GM19463 (cell line): ENCODE measurements around the gene RSPH10B.
"Not testable (repeated sequence)": the region's sequence is repeated elsewhere in the genome, so short reads cannot be mapped to it uniquely, and the experiment has no call there.

Source experiments
- ATAC-seq: cut with Tn5 transposase; IDR thresholded peaks from one replicate; pipeline ENCODE4 v1.9.1; 2021; ENCODE audit warnings: mild to moderate bottlenecking, moderate library complexity; ENCODE audit not compliant: unreplicated experiment

The RSPH10B gene

DNA sequence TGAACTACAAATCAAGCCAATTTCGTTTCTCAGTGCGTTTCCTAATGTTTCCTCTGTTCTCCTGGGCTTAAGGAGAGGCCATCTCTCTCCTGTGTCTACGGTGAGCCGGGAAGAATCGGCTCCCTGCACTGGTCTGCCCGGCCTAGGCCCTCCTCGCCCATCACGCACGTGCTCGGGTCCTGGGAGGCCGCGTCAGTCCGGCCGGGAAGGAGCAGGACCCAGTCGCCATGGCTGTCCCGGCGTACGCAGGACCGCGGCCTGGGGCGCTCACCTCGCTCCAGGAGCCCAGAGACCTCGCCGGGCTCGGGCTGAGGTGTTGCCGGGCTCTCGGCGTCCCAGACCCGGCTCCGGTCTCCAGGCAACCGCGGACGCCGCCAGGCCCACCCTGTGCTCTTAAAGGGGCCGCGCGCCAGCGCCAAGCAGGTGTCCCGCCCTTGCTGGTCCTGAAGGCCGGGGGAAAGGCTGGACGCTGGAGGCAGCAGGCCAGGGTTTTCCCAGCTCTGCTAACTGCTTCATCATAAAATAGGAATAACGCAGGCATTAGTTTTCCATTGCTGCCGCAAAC, at the start of gene RSPH10B:
Gene RSPH10B (minus strand): TSS at position 343 of the 565 bp plus-strand sequence. CDS start 3,573 bp downstream, outside the sequence.
- not testable (repeated sequence) for ATAC-seq

DNA sequence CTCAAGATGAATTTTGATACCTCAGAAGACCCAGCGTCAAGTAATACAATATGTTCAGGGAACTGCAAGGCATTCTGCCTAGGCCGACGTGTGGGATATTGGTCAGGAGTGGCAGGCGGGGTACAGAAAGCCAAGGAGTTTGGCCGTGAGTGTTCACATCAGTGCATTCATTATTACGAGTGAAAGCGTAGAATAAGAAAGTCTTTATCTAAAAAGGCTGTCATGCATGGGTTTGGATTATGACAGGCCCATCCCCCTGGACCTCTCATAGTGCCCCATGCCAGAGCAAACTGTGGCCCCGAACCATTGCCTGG, 46.1 kb upstream of the RSPH10B start:
- ATAC-seq = no peak

- ATAC-seq = no peak
Observed at GRCh38 chr7:6015917-6016652, 45.6 kb upstream of the RSPH10B start.

DNA sequence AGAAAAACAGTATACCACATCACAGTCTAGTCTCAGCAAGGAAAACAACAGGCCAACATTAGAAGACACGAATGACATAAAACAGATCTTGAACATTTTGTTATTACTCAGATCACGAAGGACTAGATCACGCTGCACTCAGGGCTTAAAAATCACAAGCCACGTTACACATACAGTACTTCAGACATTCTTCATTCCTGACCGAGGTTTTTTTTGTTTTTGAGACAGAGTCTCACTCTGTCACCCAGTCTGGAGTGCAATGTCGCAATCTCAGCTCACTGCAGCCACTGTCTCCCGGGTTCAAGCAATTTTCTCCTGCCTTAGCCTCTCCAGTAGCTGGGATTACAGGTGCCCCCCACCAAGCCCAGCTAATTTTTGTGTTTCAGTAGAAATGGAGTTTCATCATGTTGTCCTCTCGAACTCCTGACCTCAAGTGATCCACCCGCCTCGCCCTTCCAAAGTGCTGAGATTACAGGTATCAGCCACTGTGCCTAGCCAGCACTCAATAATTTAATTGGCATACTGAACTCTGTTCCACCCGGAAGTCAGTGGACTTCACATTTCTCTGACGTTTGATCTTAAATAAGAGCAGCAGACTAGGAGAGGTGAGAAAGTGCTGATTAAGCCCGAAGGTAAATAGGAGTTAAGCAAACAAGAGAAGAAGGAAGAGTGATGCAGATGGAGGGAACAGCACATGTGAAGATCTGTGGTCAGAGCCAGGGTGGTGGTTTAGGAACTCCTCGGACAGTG, 42.0 kb upstream of the RSPH10B start:
- no peak for ATAC-seq

DNA sequence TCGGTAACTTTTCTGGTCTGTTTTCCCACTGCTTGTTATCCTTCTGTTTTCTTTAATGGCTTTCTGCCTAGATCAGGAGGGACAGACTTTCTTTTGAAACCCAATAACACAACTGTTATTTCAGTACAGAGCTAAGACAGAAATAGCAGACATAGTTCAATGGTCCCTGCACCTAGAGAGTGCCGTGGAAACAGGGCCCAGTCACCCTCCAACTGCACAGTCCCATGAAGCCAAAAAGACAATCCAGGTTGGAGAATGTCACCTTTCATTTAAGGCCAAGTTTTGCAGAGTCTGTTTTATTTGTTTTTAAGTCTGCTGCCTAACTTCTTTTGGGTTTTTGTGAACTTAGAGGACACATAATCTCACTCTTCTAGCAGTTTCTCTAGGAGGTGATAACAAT, 41.1 kb upstream of the RSPH10B start:
- ATAC-seq = no peak

- ATAC-seq = not testable (repeated sequence)
Observed at GRCh38 chr7:6010370-6010769, 39.9 kb upstream of the RSPH10B start.

DNA sequence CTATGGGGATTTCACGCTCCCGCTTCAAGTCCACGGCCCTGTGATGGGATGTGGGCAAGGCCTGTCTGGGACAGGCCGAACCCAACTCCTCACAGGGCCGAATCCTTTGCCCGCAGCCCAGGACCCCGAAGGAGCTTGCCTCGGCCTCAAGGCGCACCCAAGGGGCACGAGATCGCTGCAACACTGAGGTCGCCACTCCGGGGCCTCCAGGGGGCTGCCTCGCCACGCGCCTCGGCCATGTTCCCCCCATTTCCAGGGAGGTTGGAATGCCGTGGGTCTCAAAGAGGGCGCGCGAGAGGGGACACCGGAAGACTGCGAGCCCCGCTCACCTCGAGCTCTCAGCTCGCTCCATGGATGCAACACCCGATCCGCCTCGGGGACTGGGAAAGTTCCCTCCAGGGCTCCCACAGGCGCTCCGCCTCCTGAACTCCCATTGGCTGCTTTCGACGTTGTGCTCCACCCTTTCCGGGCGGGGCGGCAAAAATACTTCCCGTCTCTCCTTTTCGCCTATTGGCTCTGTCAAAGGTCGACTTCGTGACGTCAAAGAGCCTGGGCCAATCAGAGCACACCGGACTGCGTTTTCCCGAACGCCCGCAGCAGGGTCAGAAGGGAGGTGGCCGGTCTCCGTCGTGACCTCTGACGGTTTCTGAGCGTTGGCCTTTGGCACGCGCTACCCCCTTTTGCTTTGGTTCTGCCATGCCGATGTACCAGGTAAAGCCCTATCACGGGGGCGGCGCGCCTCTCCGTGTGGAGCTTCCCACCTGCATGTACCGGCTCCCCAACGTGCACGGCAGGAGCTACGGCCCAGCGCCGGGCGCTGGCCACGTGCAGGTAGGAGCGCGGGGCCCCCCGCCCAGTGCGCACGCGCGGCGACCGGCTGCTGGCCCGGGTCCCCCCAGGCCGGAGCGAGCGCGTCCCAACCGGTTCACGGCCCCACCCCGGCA, 38.5 kb upstream of the RSPH10B start, which contains the start of the genes AIMP2 and PMS2:
Gene AIMP2 (plus strand): TSS at position 605 of the 944 bp plus-strand sequence. CDS start 92 bp downstream, at position 697.
Gene PMS2 (minus strand): TSS at position 382 of the 944 bp plus-strand sequence. CDS start 30 bp downstream, at position 352.
- ATAC-seq = peak; percentile 94

GRCh38 chr7:6007835-6008590, 37.5 kb upstream of the RSPH10B start:
- ATAC-seq = not testable (repeated sequence)

DNA sequence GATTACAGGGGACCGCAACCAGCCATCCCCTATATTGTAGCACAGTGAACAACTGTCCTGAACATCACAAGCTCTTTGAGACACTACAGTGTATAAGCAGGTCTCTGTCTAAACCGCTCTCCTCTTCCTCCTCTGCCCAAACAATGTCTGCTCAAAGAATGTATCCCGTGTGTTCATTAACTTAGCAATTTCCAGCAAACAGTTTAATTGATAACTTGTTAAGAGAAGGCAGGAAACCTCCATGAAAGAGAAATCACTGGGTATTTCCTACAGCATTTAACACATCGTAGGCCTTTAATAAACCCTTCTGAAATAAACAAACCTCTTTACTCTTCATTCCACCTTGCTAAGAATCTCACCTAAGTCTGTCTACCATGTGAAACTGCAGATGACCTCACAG, 36.9 kb upstream of the RSPH10B start:
- no peak for ATAC-seq

GRCh38 chr7:5997210-5997808, 26.8 kb upstream of the RSPH10B start:
- no peak for ATAC-seq

GRCh38 chr7:5987061-5987460, 16.6 kb upstream of the RSPH10B start:
- ATAC-seq = not testable (repeated sequence)

DNA sequence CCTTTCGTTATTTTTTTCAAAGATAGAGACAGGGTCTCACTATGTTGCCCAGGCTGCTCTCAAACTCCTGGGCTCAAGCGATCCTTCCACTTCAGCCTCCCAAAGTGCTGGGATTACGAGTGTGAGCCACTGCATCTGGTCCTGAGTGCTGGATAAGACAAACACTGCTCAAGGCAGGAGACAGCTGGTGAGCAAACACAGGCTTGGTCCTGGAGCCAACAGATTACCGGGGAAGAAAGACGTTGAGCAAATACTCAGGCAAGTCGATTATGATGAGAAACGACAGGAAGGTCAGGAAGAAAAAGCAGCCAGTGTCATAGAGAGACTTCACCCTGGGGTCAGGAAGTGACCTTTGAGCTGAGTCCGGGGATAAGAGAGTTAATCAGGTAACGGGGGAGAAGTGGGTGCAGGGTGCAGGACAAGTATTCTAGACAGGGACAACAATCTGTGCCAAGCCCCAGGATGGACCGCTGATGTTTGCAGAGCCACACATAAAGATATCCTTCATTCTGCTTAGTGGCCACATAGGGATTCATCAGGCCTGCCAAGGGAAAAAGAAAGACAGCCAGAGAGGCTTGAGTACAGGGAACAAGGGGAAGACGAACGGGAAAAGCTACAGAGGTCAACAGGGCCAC, 9.3 kb upstream of the RSPH10B start:
- not testable (repeated sequence) for ATAC-seq

- not testable (repeated sequence) for ATAC-seq
Observed at GRCh38 chr7:5973580-5973979, 3.1 kb upstream of the RSPH10B start.

DNA sequence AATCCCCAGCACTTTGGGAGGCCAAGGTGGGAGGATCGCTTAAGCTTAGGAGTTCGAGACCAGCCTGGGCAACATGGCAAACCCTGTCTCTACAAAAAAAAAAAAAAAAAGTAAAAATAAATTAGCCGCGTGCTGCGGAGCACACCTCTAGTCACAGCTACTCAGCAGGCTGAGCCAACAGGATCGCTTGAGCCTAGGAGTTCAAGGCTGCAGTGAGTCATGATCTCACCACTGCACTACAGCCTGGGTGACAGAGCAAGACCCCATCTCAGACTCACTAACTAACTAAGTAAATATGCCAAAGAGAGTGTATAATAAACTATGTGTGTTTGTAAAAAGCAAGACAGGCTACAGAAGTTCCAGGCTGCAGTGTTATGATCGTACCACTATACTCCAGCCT, 6.7 kb downstream of the RSPH10B start:
- ATAC-seq = not testable (repeated sequence)

DNA sequence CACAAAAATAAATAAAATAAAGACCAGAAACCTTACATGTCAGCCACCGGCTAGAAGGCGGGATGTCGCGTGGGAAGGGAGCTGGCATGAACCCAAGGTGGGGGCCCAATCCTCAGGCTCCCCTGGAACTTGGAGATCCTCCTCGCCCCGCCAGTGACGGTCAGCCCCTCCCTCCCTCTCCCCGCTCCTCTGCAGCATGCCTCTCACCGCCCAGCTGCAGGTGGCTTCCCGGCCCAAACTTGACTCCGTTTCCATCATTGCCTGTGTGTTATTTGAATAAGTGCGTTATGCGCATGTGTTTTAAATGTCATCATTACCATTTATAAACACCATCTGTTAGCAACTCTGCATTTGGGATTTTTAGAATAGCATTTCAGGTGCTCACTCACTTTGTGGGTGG, 7.3 kb downstream of the RSPH10B start:
- ATAC-seq = not testable (repeated sequence)

- not testable (repeated sequence) for ATAC-seq
Observed at GRCh38 chr7:5934945-5935450, 35.5 kb downstream of the RSPH10B start.

- not testable (repeated sequence) for ATAC-seq
Observed at GRCh38 chr7:5931905-5932644, 38.4 kb downstream of the RSPH10B start.

- not testable (repeated sequence) for ATAC-seq
Observed at GRCh38 chr7:5931250-5931649, 39.2 kb downstream of the RSPH10B start.
